GM20000 (cell line): ENCODE measurements around the gene TIMELESS.
A peak's percentile ranks its signal among the peaks of the same experiment; 100 is the strongest.
"Not testable (repeated sequence)": the region's sequence is repeated elsewhere in the genome, so short reads cannot be mapped to it uniquely, and the experiment has no call there.

ENCODE experiments used
- DNase-seq: peaks from one replicate; pipeline ENCODE4 v3.0.0; 2012; ENCODE audit warnings: low spot score
- TF ChIP-seq, protein P1 (sequence below): IDR thresholded peaks from 2 replicates; pipeline ENCODE4 v1.5.1; 2012; ENCODE audit warnings: mild to moderate bottlenecking, control low read depth; ENCODE audit errors: extremely low read depth, missing control alignments

Gene TIMELESS, protein sequence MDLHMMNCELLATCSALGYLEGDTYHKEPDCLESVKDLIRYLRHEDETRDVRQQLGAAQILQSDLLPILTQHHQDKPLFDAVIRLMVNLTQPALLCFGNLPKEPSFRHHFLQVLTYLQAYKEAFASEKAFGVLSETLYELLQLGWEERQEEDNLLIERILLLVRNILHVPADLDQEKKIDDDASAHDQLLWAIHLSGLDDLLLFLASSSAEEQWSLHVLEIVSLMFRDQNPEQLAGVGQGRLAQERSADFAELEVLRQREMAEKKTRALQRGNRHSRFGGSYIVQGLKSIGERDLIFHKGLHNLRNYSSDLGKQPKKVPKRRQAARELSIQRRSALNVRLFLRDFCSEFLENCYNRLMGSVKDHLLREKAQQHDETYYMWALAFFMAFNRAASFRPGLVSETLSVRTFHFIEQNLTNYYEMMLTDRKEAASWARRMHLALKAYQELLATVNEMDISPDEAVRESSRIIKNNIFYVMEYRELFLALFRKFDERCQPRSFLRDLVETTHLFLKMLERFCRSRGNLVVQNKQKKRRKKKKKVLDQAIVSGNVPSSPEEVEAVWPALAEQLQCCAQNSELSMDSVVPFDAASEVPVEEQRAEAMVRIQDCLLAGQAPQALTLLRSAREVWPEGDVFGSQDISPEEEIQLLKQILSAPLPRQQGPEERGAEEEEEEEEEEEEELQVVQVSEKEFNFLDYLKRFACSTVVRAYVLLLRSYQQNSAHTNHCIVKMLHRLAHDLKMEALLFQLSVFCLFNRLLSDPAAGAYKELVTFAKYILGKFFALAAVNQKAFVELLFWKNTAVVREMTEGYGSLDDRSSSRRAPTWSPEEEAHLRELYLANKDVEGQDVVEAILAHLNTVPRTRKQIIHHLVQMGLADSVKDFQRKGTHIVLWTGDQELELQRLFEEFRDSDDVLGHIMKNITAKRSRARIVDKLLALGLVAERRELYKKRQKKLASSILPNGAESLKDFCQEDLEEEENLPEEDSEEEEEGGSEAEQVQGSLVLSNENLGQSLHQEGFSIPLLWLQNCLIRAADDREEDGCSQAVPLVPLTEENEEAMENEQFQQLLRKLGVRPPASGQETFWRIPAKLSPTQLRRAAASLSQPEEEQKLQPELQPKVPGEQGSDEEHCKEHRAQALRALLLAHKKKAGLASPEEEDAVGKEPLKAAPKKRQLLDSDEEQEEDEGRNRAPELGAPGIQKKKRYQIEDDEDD

DNA sequence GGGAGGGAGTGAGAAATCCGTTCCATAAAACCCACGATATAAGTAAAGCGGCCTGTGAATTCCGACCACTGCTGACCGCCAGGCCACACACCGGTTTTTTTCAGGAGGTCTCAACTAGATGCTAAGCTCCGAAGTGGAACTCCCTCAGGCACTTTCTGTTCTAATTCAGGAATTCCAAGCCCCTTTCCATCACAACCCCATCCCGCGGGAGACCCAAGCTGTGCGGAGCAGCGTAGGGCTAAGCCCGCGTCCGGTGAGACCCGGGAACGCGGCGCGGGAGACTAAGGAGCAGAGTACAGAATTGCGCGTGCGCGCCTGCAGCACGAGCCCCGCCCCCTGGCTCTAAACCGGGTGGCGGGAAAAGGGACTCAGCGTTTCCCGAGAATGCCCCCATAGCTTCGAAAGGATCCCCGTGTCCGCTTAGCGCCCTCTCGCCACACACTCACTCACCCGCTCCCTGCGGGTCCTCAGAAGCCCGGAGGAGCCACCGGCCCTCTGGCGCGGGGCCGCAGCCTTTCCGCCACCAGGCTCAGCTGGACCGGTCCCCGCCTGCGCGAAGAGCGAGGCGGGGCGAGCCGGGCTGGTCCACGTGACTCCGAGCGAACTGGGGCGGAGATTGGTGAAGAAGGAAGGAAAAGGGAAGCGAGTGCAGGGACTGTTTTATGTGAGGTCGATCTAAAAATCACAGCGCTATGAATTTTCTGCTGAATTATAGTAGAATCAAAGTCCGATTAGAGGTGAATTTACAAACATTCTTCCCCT lies at the start of gene TIMELESS:
TIMELESS (minus strand) TSS at position 567 of the 762 bp plus-strand sequence. CDS start 15,256 bp downstream, outside the sequence.
- peak; percentile 92 for DNase-seq

DNA sequence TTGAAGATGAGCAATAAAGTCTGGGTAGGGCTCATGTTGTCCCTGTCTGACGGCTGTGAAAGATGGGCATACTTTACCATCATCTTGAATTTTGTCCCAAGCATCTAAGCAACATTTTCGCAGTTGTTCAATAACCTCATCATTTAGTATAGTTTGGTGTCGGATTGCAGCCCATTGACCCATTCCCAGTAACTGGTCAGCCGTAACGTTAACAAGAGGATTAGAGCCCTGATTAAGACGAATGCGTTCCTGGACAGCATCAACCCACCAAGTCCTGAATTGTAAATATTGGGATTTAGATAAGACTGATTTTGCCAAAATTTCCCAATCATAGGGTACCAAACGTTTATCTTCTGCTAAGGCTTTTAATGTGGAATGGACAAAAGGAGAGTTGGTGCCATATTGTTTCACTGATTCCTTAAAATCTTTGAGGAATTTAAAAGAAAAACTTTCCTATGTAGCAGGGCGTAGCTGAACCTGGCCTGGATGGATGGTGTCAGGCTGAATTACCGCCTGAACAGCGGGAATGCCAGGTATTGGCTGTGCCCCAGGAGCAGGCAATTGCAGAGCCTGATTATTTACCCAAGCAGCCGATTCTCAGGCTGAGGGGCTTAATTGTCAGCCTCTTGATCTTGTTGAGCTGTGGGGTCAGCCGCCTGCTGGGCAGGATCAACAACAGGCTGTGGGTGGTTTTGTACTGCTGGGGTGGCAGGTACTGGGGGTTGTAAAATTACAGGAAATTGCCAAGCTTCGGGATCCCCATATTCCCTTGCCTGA lies 49.1 kb upstream of the TIMELESS start:
- not testable (repeated sequence) for DNase-seq

More for the DNA sequence above, at the start of gene TIMELESS:
- TF ChIP-seq, protein P1, sequence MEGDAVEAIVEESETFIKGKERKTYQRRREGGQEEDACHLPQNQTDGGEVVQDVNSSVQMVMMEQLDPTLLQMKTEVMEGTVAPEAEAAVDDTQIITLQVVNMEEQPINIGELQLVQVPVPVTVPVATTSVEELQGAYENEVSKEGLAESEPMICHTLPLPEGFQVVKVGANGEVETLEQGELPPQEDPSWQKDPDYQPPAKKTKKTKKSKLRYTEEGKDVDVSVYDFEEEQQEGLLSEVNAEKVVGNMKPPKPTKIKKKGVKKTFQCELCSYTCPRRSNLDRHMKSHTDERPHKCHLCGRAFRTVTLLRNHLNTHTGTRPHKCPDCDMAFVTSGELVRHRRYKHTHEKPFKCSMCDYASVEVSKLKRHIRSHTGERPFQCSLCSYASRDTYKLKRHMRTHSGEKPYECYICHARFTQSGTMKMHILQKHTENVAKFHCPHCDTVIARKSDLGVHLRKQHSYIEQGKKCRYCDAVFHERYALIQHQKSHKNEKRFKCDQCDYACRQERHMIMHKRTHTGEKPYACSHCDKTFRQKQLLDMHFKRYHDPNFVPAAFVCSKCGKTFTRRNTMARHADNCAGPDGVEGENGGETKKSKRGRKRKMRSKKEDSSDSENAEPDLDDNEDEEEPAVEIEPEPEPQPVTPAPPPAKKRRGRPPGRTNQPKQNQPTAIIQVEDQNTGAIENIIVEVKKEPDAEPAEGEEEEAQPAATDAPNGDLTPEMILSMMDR = no peak

DNA sequence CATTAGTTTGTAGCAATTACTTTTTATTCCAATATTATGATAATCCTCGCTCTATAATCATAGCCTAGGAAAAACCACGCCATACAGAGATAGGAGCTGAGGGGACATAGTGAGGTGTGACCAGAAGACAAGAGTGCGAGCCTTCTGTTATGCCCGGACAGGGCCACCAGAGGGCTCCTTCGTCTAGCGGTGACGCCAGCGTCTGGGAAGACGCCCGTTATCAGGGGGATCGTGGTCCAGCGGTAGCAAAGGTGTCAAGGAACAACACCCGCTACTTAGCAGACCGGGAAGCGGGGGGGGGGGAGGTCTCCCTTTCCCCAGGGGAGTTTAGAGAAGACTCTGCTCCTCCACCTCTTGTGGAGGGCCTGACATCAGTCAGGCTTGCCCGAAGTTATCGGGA lies 47.5 kb upstream of the TIMELESS start:
- TF ChIP-seq, protein P1 = peak; percentile 49
- not testable (repeated sequence) for DNase-seq

DNA sequence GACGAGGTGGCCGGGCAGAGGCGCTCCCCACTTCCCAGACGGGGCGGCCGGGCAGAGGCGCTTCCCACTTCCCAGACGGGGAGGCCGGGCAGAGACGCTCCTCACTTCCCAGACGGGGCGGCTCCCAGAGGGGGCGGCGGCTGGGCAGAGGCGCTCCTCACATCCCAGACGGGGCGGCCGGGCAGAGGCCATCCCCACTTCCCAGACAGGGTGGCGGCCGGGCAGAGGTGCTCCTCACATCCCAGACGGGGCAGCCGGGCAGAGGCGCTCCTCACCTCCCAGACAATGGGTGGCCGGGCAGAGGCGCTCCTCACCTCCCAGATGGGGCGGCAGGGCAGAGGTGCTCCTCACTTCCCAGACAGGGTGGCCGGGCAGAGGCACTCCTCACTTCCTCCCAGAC lies 45.3 kb upstream of the TIMELESS start:
- DNase-seq = not testable (repeated sequence)

DNA sequence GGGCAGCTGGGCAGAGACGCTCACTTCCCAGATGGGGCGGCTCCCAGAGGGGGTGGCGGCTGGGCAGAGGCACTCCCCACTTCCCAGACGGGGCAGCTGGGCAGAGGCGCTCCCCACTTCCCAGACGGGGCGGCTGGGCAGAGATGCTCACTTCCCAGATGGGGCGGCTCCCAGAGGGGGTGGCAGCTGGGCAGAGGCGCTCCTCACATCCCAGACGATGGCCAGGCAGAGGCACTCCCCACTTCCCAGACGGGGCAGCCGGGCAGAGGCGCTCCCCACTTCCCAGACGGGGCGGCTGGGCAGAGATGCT lies 44.8 kb upstream of the TIMELESS start:
- not testable (repeated sequence) for DNase-seq

DNA sequence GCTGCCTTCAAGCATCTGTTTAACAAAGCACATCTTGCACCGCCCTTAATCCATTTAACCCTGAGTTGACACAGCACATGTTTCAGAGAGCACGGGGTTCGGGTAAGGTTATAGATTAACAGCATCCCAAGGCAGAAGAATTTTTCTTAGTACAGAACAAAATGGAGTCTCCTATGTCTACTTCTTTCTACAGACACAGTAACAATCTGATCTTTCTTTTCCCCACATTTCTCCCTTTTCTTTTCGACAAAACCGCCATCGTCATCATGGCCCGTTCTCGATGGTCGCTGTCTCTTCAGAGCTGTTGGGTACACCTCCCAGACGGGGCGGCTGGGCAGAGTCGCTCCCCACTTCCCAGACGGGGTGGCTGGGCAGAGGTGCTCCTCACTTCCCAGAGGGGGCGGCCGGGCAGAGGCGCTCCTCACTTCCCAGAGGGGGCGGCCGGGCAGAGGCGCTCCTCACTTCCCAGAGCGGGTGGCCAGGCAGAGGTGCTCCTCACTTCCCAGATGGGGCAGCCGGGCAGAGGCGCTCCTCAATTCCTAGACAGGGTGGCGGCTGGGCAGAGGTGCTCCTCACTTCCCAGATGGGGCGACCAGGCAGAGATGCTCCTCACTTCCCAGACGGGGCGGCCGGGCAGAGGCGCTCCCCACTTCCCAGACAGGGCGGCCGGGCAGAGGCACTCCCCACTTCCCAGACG lies 44.3 kb upstream of the TIMELESS start:
- not testable (repeated sequence) for DNase-seq

DNA sequence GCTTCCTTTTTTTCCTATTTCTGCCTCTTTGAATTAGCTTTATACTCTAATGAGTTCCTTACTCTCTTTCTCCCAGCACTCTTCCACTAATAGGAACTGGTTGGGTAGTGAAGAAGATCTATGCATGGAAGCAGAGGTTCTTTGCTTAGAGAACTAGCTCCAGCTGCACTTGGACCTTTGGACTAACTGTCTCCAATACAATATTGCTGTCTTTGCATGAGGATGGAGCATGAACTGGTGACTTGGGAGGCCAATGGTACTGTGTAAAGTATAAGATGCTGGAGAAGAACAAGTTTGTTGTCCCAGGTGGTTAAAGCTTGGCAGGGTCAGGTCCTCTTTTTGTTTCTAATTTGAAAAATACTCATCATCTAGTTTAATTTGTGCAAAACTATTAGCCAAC lies 41.1 kb upstream of the TIMELESS start:
- DNase-seq = no peak
- TF ChIP-seq, protein P1 = no peak

DNA sequence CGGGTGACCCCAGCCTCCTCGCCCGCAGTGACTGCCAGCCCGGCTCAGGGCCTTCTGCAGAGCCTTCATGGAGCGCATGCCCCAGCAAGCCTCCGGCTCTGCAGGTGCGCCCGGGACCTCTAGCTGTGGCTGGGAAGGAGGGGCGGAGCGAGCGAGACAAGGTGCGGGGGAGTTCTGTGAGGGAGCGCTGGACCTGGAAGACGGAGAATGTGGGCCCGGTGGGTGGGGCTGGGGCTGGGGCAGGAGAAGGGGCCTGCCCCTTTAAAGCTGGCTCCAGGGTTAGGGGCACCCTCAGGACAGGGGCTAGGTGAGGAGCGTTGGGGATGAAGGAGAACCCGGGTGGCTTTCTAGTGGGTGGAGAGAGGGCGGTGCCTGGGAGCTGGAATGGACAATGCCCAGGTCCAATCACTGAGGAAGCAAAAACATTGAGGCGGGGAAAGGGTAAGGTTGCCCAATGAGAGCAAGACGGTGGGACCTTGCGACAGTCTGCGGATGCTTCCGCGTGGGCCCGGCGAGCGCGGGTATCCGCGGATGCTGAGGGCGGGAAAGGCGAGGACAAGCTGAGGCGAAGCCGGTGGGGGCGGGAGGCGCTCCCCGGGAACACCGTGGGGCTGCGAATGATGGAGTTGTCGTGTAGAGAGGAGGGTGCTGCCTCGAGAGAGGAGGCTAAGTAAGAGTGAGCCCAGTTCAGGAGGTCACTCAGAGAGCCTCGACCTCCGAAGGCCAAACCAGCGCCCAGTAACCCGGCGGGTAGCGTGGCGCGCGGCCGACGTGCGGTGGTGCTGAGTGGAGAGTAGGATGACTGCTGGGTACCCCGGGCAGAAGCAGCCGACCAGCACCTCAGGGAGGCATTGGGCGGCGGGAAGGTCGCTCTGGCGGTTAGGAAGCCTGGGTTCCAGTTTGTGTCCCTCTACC lies 39.1 kb upstream of the TIMELESS start, which contains the start of gene GLS2:
GLS2 (minus strand) TSS at position 121 of the 915 bp plus-strand sequence; CDS start at position 78, 43 bp downstream.
- DNase-seq = peak; percentile 94
- TF ChIP-seq, protein P1 = no peak
